ENCODE measurements around the gene NFASC.

The NFASC gene

DNA sequence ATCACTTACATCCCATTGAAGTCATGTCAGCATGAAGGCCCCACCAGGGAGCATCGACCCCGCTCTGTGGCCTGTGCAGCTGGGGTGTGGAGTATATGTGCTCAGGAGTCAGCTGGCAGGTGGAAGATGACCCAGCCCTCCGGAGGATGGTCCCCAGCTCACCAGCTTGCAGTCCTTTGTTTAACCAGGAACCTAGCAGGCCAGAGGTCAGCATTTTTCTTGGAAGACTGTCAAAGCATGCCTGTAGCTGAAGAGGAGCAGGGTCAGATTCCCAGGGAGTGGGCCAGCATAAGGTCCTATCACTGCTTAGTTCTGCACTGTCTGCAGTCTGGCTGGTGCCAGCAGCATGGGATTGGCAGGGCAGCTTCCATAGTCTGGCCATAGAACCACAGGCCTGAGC lies 12.7 kb downstream of the NFASC start:
- WGBS, 2 experiments = 75 to 84% methylated on average over 3 of the region's 3 CpGs
- H3K9me3 ChIP-seq (ENCODE audit: control insufficient read depth, low read length) = no peaks in the 10 kb centered on the region
- H3K4me3 ChIP-seq (ENCODE audit: insufficient read depth, low read depth, low read length) = no peak overlapping the region
- H3K4me1 ChIP-seq (ENCODE audit: control insufficient read depth, insufficient read depth, low read length) = peaks cover 13% of the 10 kb centered on the region
- H3K27ac ChIP-seq (ENCODE audit: insufficient read depth, low read depth, low read length, poor library complexity, severe bottlenecking) = no peak overlapping the region
- no peaks in the 10 kb centered on the region for H3K36me3 ChIP-seq (ENCODE audit: control insufficient read depth, insufficient read depth, low read length)
- H3K27me3 ChIP-seq (ENCODE audit: control insufficient read depth, insufficient read depth, low read length, poor library complexity, severe bottlenecking) = no peaks in the 10 kb centered on the region

- Histone ChIP-seq H3K27ac (ENCODE audit: insufficient read depth, low read depth, low read length, poor library complexity, severe bottlenecking) (no peak overlapping the region), H3K27me3 (ENCODE audit: control insufficient read depth, insufficient read depth, low read length, poor library complexity, severe bottlenecking) (no peaks in the 10 kb centered on the region), H3K9me3 (ENCODE audit: control insufficient read depth, low read length) (no peaks in the 10 kb centered on the region), H3K4me1 (ENCODE audit: control insufficient read depth, insufficient read depth, low read length) (peaks cover 13% of the 10 kb centered on the region), H3K36me3 (ENCODE audit: control insufficient read depth, insufficient read depth, low read length) (no peaks in the 10 kb centered on the region), H3K4me3 (ENCODE audit: insufficient read depth, low read depth, low read length) (no peak overlapping the region)
- 90 to 93% methylated on average over 4 of the region's 4 CpGs for WGBS, 2 experiments
Measured at GRCh38 chr1:204885288-204885711, 14.6 kb downstream of the NFASC start.

GRCh38 chr1:204885790-204886189 lies 15.1 kb downstream of the NFASC start:
- no peak overlapping the region for H3K4me3 ChIP-seq (ENCODE audit: insufficient read depth, low read depth, low read length)
- no peak overlapping the region for H3K27ac ChIP-seq (ENCODE audit: insufficient read depth, low read depth, low read length, poor library complexity, severe bottlenecking)
- H3K27me3 ChIP-seq (ENCODE audit: control insufficient read depth, insufficient read depth, low read length, poor library complexity, severe bottlenecking) = no peaks in the 10 kb centered on the region
- peaks cover 11% of the 10 kb centered on the region for H3K4me1 ChIP-seq (ENCODE audit: control insufficient read depth, insufficient read depth, low read length)
- 92 to 94% methylated on average over 8 of the region's 8 CpGs for WGBS, 2 experiments
- no peaks in the 10 kb centered on the region for H3K9me3 ChIP-seq (ENCODE audit: control insufficient read depth, low read length)
- H3K36me3 ChIP-seq (ENCODE audit: control insufficient read depth, insufficient read depth, low read length) = no peaks in the 10 kb centered on the region

- no peak overlapping the region for H3K27ac ChIP-seq (ENCODE audit: insufficient read depth, low read depth, low read length, poor library complexity, severe bottlenecking)
- H3K4me1 ChIP-seq (ENCODE audit: control insufficient read depth, insufficient read depth, low read length) = peaks cover 7% of the 10 kb centered on the region
- 93 to 95% methylated on average over 2 of the region's 2 CpGs for WGBS, 2 experiments
- no peaks in the 10 kb centered on the region for H3K9me3 ChIP-seq (ENCODE audit: control insufficient read depth, low read length)
- H3K27me3 ChIP-seq (ENCODE audit: control insufficient read depth, insufficient read depth, low read length, poor library complexity, severe bottlenecking) = no peaks in the 10 kb centered on the region
- H3K36me3 ChIP-seq (ENCODE audit: control insufficient read depth, insufficient read depth, low read length) = no peaks in the 10 kb centered on the region
- no peak overlapping the region for H3K4me3 ChIP-seq (ENCODE audit: insufficient read depth, low read depth, low read length)
Measured at GRCh38 chr1:204887846-204888245, 17.2 kb downstream of the NFASC start.

DNA sequence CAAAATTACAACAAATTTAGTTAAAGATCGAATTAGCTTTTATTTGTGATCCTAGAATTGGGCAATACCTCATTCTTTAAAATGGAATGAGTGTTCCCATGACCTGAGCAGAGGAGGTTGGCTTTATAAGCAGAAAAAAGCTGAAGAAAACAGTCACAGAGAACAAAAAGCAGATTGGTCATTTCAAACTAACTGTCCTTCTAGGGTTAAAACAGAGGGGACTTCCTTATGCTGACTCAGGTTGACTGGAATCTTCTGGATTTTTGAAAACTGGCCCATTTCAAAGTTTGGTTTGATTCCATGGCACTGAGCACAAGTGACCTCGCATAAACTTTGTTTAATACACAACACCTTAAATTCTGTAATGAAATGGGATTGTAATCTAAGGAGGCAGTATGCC lies 17.6 kb downstream of the NFASC start:
- 89 to 95% methylated on average over 2 of the region's 2 CpGs for WGBS, 2 experiments

DNA sequence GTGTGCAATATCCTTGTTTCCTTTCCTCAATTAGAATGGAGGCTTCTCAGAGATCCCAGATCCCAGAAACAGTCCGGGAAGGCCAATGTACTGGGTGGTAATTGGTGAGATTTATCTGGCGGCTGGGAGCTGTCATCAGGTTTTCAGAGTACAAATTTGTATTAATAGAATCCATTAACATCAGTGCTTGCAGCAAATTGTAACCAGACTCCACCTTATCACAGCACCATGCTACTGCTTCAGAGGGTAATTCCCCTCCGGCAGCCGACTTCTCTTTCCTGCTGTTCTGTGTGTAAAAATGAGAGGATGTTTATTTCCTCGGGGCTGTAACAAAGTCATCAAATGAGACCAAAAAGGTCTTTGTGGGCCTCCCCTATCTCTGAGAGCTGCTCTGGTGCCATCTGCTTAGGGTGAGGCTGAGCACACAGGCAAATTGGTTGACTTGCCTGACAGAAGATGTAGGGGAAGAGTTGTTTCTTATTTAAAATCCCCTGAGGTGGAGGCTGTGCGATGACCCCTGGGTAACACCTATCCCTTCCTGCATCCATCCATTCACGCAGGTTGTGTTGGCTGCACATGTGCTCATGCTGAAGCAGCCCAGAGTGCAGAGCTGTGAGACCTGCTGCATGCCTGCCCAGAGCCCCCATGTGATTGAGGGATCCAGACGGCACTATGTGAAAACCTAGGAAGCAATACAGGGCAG lies 19.2 kb downstream of the NFASC start:
- 82 to 90% methylated on average over 8 of the region's 8 CpGs for WGBS, 2 experiments
- H3K36me3 ChIP-seq (ENCODE audit: control insufficient read depth, insufficient read depth, low read length) = no peaks in the 10 kb centered on the region
- no peaks in the 10 kb centered on the region for H3K9me3 ChIP-seq (ENCODE audit: control insufficient read depth, low read length)
- H3K4me1 ChIP-seq (ENCODE audit: control insufficient read depth, insufficient read depth, low read length) = no peaks in the 10 kb centered on the region
- H3K27ac ChIP-seq (ENCODE audit: insufficient read depth, low read depth, low read length, poor library complexity, severe bottlenecking) = no peak overlapping the region
- no peak overlapping the region for H3K4me3 ChIP-seq (ENCODE audit: insufficient read depth, low read depth, low read length)
- no peaks in the 10 kb centered on the region for H3K27me3 ChIP-seq (ENCODE audit: control insufficient read depth, insufficient read depth, low read length, poor library complexity, severe bottlenecking)

More for the DNA sequence above, 17.6 kb downstream of the NFASC start:
- H3K36me3 ChIP-seq (ENCODE audit: control insufficient read depth, insufficient read depth, low read length) = no peaks in the 10 kb centered on the region
- no peaks in the 10 kb centered on the region for H3K9me3 ChIP-seq (ENCODE audit: control insufficient read depth, low read length)
- H3K4me1 ChIP-seq (ENCODE audit: control insufficient read depth, insufficient read depth, low read length) = peaks cover 6% of the 10 kb centered on the region
- no peak overlapping the region for H3K27ac ChIP-seq (ENCODE audit: insufficient read depth, low read depth, low read length, poor library complexity, severe bottlenecking)
- no peak overlapping the region for H3K4me3 ChIP-seq (ENCODE audit: insufficient read depth, low read depth, low read length)
- no peaks in the 10 kb centered on the region for H3K27me3 ChIP-seq (ENCODE audit: control insufficient read depth, insufficient read depth, low read length, poor library complexity, severe bottlenecking)

DNA sequence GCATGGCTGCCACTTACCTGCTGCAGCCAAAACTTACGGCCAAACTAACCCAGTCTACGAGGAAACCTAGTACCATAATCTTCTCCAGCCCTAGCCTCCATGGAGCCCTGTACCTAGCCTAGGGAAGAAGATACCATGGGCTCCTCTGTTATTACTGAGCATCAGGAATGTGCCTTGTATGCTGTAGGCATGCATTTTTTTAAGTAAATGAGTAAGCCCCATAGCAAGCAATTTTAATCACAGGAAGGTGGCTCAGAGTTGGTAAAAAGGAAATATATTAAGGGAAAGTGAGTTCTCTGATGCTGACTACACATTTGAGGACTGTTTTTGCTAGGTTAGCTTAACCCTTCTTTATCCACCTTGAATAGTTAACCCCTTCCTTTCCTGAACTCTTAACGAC lies 21.2 kb downstream of the NFASC start:
- Histone ChIP-seq H3K4me1 (ENCODE audit: control insufficient read depth, insufficient read depth, low read length) (no peaks in the 10 kb centered on the region), H3K36me3 (ENCODE audit: control insufficient read depth, insufficient read depth, low read length) (no peaks in the 10 kb centered on the region), H3K4me3 (ENCODE audit: insufficient read depth, low read depth, low read length) (no peak overlapping the region), H3K27ac (ENCODE audit: insufficient read depth, low read depth, low read length, poor library complexity, severe bottlenecking) (no peak overlapping the region), H3K27me3 (ENCODE audit: control insufficient read depth, insufficient read depth, low read length, poor library complexity, severe bottlenecking) (no peaks in the 10 kb centered on the region), H3K9me3 (ENCODE audit: control insufficient read depth, low read length) (no peaks in the 10 kb centered on the region)
- 72 to 80% methylated on average over 3 of the region's 3 CpGs for WGBS, 2 experiments

- Histone ChIP-seq H3K9me3 (ENCODE audit: control insufficient read depth, low read length) (no peaks in the 10 kb centered on the region), H3K27ac (ENCODE audit: insufficient read depth, low read depth, low read length, poor library complexity, severe bottlenecking) (no peak overlapping the region), H3K36me3 (ENCODE audit: control insufficient read depth, insufficient read depth, low read length) (no peaks in the 10 kb centered on the region), H3K4me1 (ENCODE audit: control insufficient read depth, insufficient read depth, low read length) (no peaks in the 10 kb centered on the region), H3K27me3 (ENCODE audit: control insufficient read depth, insufficient read depth, low read length, poor library complexity, severe bottlenecking) (no peaks in the 10 kb centered on the region), H3K4me3 (ENCODE audit: insufficient read depth, low read depth, low read length) (no peak overlapping the region)
Measured at GRCh38 chr1:204894031-204894430, 23.4 kb downstream of the NFASC start.

DNA sequence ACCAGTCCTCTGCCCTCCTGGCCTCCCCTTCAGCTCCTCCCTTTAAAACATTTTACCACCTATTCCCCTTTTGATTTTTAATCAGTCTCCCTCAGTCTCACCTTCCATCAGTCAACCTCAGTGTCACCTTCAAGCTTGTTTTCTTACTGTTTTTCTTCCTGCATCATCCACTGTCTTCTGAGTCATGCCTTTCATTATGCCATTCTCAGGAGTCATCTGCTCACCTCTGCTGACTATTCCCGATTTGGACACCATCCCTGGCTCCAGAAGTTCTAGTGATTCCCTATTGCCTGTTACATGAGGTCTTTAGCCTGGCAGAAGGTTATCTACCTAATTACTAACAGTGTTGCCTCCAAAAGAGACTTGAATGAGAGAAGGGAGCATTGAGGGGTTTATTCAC lies 23.9 kb downstream of the NFASC start:
- no peaks in the 10 kb centered on the region for H3K36me3 ChIP-seq (ENCODE audit: control insufficient read depth, insufficient read depth, low read length)
- no peaks in the 10 kb centered on the region for H3K27me3 ChIP-seq (ENCODE audit: control insufficient read depth, insufficient read depth, low read length, poor library complexity, severe bottlenecking)
- no peaks in the 10 kb centered on the region for H3K9me3 ChIP-seq (ENCODE audit: control insufficient read depth, low read length)
- H3K27ac ChIP-seq (ENCODE audit: insufficient read depth, low read depth, low read length, poor library complexity, severe bottlenecking) = no peak overlapping the region
- no peaks in the 10 kb centered on the region for H3K4me1 ChIP-seq (ENCODE audit: control insufficient read depth, insufficient read depth, low read length)
- WGBS, 2 experiments = 76 to 93% methylated on average over 1 of the region's 1 CpG
- H3K4me3 ChIP-seq (ENCODE audit: insufficient read depth, low read depth, low read length) = no peak overlapping the region

DNA sequence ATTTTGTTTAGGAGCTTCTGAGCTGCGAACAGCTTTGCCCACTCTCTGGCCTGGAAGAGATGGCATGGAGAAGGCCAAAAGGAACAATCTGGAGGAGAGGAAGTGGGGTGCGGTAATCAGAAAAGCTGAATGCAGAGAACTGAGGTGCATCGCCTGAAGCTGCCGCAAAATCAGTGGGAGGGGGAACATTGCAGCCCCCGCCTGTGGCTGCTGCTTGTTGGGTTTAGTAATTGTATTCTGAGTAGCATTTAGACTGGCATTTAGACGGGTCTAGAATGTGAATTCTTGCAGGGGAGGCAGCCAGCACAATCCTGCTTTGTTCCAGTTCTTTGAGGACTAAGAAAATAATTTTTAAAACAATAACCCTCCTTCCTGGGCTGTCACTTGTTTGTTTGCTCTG lies 25.4 kb downstream of the NFASC start:
- Histone ChIP-seq H3K27me3 (ENCODE audit: control insufficient read depth, insufficient read depth, low read length, poor library complexity, severe bottlenecking) (no peaks in the 10 kb centered on the region), H3K9me3 (ENCODE audit: control insufficient read depth, low read length) (no peaks in the 10 kb centered on the region), H3K27ac (ENCODE audit: insufficient read depth, low read depth, low read length, poor library complexity, severe bottlenecking) (no peak overlapping the region), H3K4me3 (ENCODE audit: insufficient read depth, low read depth, low read length) (no peak overlapping the region), H3K4me1 (ENCODE audit: control insufficient read depth, insufficient read depth, low read length) (no peaks in the 10 kb centered on the region), H3K36me3 (ENCODE audit: control insufficient read depth, insufficient read depth, low read length) (no peaks in the 10 kb centered on the region)
- 88 to 91% methylated on average over 6 of the region's 6 CpGs for WGBS, 2 experiments
